ENCODE data around the gene RNF213. TPM values are rescaled to one million over a fixed set of nuclear protein-coding genes. Genes with fewer than 3 reads are reported as not detected.
A peak's percentile ranks its signal among the peaks of the same experiment; 100 is the strongest.

The RNF213 gene
- total and polyA plus RNA-seq, 12 donors: 51.1 to 182 (median 122) TPM

DNA sequence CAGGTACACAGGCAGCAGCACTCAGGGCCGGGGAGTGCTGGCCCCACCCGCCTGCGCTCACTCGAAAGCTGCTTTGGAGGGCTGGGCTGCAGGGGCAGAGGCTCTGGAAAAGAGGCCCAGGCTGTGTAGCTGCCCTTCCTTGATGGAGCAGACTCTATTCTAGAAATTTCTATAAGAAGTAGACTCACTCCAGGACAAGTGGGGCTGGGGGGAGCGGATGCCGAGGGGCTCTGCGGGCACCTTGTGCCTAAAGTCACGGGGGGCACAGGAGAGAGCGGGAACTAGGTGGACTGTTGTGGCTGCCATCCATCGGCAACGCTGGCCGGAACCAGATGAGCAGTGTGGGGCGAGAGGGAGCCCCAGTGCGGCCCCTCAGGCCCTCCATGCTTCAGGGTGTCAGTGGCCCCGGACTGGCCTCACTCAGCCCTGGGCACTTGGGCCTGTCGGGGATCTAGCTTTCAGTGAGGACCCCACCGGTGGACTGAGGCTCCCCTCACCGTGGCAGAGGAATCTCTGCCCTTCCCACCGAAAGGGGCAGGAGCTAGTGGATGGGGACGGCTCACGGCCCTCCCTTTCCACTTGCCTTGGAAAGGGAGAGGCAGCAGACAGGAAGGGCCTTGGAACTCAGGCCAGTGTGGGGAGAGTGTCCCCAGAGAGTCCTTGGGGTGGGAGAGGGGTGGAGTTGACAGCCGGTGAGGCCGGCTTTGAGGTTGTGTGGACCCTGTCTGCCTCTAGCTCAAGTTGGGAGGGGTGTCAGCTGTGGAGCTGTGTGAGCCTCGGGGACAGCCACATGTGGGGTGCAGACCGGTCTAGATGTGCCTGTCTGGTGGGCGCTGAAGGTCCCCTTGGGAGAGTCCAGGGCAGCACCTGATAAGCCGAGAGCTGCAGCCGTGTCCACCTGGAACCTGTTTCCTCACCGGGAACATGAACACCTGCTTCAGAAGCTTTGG lies 170.9 kb downstream of the RNF213 start:
- DNase-seq: peak in 1 of 7 donors; percentile 33
- no peak for TF ChIP-seq POLR2A (IDR thresholded peaks at IDR 0.05)
- TF ChIP-seq, protein P1, sequence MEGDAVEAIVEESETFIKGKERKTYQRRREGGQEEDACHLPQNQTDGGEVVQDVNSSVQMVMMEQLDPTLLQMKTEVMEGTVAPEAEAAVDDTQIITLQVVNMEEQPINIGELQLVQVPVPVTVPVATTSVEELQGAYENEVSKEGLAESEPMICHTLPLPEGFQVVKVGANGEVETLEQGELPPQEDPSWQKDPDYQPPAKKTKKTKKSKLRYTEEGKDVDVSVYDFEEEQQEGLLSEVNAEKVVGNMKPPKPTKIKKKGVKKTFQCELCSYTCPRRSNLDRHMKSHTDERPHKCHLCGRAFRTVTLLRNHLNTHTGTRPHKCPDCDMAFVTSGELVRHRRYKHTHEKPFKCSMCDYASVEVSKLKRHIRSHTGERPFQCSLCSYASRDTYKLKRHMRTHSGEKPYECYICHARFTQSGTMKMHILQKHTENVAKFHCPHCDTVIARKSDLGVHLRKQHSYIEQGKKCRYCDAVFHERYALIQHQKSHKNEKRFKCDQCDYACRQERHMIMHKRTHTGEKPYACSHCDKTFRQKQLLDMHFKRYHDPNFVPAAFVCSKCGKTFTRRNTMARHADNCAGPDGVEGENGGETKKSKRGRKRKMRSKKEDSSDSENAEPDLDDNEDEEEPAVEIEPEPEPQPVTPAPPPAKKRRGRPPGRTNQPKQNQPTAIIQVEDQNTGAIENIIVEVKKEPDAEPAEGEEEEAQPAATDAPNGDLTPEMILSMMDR (IDR thresholded peaks at IDR 0.05): no peak
- Histone ChIP-seq H3K27me3 (no peaks in the 10 kb centered on the region), H3K4me3 (no peak overlapping the region), H3K36me3 (replicated peaks in 1 of 2) (no peaks in the 10 kb centered on the region), H3K4me1 (replicated peaks in 1 of 2) (peaks cover 0 to 12% of the 10 kb centered on the region in 2 donors), H3K27ac (peak overlapping the region in 1 of 5 donors; percentile 50), H3K9me3 (replicated peaks in 1 of 3) (no peaks in the 10 kb centered on the region)
- intact Hi-C loops (cut with DNase I): no loop called here
- WGBS, 4 donors: 66 to 84% (median 72%) methylated on average over 9 to 29 of the region's 29 CpGs

DNA sequence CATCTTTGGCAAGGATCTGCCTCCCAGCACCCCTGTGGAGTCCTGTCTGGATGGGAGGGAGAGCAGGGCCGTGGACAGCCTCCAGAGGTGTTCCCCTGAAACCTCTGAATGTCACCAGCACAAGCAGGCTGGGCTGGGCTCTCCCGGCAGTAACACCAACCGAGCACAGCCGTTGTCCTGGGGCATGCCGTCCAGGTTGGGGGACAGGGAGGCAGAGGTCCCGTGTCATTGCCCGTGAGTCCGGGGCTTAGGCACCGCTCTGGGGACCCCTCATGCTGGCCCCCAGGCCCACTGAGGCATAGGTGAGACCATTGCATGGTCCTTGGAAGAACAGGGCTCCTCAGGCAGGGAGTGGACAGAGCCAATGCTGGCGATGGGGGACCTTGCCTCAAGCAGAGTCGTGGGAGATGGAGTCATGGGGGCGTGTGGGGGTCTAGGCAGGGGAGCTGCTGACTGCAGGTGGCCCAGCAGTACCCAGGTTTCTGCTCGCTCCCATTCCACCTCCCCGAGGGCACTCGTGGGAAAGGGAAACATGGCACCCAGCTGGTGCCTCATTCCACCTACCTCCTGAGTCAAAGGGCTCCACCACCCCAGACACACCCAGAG lies 171.8 kb downstream of the RNF213 start:
- Histone ChIP-seq H3K36me3 (replicated peaks in 1 of 2) (no peaks in the 10 kb centered on the region), H3K9me3 (replicated peaks in 1 of 3) (no peaks in the 10 kb centered on the region), H3K4me1 (replicated peaks in 1 of 2) (peaks cover 5 to 12% of the 10 kb centered on the region in 2 donors), H3K27me3 (no peaks in the 10 kb centered on the region), H3K27ac (no peak overlapping the region), H3K4me3 (no peak overlapping the region)
- no peak for DNase-seq
- TF ChIP-seq, protein P1 (IDR thresholded peaks at IDR 0.05): no peak
- no peak for TF ChIP-seq POLR2A (IDR thresholded peaks at IDR 0.05)
- intact Hi-C loops (cut with DNase I): no loop called here
- WGBS, 4 donors: 80 to 90% (median 85%) methylated on average over 5 to 15 of the region's 15 CpGs

DNA sequence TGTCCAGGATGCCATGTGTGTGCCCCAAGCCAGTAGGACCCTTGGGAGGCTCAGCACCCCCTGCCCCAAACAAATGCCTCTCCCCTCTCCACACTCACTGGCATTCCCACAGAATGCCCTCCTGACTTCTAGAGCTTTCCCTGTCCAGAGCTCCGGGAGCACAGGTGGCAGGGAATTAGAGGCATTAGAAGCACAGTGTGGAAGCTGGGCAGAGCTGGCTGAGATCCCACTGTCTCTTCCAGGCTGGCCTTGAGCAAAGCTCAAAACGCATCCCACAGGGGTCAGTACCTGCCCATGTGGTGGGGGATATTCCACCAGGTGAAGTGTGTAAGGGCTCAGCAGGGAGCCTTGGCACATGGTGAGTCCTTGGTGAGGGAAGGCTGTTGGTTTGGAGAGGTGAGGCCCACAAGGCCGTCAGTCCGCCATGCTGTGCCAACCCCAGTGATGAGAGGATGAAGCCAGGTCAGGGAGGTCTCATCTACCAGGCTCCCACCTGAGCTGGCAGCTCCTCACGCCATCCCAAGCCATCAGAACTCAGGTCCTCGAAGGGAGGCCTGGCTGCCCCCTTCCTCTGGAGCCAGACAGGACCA lies 172.4 kb downstream of the RNF213 start:
- TF ChIP-seq POLR2A (IDR thresholded peaks at IDR 0.05): no peak
- TF ChIP-seq, protein P1 (IDR thresholded peaks at IDR 0.05): no peak
- DNase-seq: no peak
- H3K4me3 ChIP-seq: no peak overlapping the region
- H3K36me3 ChIP-seq (replicated peaks in 1 of 2): no peaks in the 10 kb centered on the region
- no peaks in the 10 kb centered on the region for H3K9me3 ChIP-seq (replicated peaks in 1 of 3)
- no peak overlapping the region for H3K27ac ChIP-seq
- peaks cover 8 to 18% of the 10 kb centered on the region in 2 donors for H3K4me1 ChIP-seq (replicated peaks in 1 of 2)
- intact Hi-C loops (cut with DNase I): no loop called here
- H3K27me3 ChIP-seq: no peaks in the 10 kb centered on the region
- 54 to 83% (median 74%) methylated on average over 2 to 6 of the region's 6 CpGs for WGBS, 4 donors

Data from adrenal gland (tissue), 12 donors.